Renal cortical epithelial cell (primary cell): Measurements from ENCODE around the gene SNX10. TPM values are rescaled to one million over a fixed set of nuclear protein-coding genes. Genes with fewer than 3 reads are reported as not detected.
A peak's percentile ranks its signal among the peaks of the same experiment; 100 is the strongest.

ENCODE experiments used
- DNase-seq: peaks from one replicate; pipeline ENCODE4 v3.0.0-alpha.2; 2011; ENCODE audit warnings: low read depth
- total RNA-seq: library from RNA; depleted of rRNA; stranded (reverse); fragments of >200 nt; gene quantifications from 2 replicates; pipeline ENCODE4 v1.2.3, GENCODE V29; 2014

SNX10 gene
- total RNA-seq, 1 donor from 2014 or later, result 88.0 TPM

DNA sequence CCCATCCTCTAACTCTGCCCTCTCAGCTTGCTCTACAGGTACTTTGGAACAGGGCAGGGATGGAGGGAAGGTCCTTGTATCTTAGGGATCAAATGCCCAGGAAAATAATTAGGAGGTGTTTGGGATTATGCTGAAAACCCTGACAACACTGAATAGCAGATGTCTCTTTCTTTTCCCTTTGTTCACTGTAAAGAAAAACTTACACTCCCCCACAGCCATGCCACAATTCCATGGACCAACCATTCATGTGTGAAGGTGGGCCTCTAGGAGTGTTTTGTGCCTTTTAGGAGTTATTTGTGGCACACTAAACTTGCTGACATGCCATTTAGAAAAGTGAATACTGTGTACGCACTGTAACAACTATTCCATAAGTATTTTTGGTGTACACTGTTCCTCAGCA lies 108.1 kb downstream of the SNX10 start:
- no peak for DNase-seq

DNA sequence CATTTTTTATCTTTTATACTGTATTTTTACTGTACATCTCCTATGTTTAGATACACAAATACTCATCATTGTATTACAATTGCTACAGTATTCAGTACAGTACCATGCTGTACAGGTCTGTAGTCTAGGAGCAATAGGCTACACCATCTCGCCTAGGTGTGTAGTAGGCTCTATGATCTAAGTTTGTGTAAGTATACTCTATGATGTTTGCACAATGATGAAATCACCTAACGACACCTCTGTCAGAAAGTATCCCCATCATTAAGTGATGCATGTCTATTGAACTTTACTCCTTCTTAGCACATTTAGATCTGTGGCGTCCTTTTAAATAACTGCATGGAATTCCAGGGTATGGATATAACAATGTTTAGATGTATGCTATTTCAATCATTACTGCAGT lies 112.0 kb downstream of the SNX10 start:
- DNase-seq, result no peak

DNA sequence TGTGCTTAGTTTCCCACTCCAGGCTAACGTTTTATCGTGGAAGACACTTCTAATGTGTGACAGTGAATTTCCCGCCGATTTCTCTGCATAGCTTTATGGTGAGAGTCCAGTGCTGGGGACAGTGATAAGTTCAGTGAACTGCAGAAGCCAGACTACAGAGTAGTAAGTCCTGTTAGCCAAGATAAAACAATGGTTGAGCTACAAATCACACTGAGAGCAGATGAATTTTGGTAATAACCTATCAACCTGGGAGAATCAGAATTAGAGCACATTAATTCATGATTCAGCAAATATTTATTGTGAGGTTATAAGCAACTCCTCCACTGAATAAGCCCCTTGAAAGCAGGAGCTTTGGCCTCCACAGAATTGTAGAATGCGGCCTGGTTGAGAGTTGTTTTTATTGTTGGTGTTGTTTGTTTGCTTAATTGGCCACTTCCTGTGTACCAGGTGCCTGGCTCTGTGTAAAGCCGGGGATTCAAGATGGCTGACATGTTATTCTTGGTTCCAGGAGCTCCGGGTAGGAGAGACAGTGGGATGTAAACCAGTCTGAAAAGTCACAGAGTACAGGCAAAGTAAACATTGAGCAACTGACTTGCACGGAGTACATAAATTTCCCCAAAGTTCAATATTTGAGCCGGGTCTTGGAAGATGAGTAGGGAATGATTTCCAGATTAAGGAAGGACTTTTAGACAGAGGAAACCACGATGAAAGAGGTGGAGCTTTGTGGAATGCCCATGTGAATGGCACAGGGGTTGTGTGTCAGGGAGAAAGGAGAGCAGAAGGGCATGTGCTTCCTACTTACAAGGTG lies 112.7 kb downstream of the SNX10 start:
- DNase-seq, result peak; percentile 53

DNA sequence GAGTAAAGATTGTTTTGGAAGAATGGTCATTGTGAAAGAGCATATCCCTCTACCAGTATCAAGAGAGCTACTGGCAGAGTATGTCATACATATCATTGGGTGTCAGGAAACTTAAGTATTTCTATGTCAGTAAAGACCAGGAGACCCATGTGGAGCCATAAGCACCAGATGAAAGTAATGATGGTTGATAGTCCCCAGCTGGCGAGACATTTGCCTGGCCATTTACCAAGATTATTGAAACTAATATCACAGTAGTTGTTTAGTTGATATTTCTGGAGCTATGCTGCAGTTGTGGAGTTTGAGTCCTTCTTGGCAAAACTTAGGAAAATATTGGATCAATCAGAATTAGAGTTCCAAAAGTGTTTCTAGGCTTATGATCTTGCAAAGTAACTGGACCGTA lies 114.8 kb downstream of the SNX10 start:
- no peak for DNase-seq

DNA sequence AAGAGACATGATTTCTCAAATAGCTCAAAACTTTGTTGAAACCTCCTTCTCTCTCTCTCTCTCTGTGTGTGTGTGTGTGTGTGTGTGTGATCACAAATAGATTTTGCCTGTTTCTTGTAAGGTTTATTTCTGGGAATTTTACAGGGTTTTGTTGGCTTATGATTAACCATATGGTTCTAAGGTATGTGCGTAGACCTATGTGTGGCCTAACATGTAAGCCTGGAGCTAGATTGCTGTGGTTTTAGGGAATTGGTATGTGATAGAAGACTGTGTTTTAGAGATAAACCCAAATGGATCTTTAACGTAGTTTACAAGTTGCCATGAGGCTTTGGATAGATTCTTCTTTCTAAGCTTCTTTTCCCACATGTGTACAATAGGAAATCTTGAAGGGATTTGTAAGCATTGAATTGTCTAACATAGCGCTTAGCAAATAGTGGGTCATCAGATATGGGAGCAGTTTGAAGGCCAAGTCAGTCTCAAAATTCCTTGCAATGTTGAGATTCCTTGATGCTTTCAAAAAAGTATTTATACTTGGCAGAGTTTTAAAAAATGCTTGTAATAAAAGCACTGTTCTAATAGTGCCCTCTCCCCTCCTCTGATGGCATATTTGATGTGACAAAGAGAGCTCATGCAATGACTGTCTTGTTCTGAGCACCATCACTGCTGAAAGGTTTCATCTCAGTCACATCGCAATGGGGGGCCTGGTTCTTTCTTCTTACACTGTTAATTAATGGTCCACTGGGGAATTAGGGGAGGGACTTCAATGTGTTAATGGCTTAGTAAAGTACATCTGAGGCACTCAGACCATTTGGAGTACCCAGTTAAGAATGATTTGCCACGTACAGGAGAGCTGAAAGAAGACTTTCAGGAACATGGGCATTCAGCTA lies 118.2 kb downstream of the SNX10 start:
- DNase-seq, result peak; percentile 66

DNA sequence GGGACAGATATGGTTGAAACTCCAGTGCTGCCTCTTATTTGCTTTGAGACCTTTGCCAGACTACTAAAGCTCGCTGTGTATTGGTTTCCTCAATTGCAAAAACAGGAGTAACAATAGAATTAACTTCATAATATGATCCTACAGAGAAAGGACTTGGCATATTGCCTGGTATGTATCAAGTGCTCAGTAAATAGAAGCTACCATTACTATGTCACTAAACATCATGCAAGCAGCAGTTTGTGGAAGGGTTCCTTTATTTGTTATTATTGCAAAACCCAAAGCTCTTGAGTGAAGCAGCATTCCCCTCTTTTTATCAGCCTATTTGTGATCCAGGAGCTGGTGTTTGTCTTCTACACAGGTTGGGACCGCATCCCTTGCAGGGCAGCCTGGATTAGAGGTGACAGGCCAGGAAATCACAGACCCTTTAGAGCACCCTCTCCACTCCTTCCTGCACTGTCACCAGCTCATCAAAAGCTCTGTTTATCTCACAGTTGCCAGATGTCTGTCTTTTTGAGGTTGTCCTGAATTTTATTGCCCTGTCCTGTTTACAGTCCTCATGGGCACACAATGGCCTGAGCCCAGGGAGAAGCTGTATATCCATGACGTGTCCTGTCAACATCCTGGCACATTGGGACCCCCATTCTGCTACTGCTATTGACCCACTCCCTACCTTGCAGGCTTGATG lies 121.5 kb downstream of the SNX10 start:
- no peak for DNase-seq

DNA sequence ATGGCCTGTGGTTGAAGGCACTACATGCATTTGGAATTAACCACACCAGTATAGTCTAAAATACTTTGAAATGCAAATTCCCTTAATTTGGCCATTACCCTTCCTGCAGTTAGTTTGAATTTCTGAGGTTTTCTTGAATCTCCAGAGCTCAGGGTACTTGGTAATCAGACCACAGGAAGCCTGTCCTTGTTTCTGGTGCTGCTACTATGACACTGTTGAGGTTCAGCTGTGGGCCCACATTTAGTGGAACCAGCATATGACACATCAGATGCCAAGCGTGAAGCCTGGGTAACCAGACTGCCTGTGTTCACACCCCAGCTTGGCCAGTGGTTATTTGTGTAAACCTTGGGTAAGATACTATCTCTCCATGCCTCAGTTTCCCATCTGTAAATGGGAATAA lies 124.3 kb downstream of the SNX10 start:
- no peak for DNase-seq

DNA sequence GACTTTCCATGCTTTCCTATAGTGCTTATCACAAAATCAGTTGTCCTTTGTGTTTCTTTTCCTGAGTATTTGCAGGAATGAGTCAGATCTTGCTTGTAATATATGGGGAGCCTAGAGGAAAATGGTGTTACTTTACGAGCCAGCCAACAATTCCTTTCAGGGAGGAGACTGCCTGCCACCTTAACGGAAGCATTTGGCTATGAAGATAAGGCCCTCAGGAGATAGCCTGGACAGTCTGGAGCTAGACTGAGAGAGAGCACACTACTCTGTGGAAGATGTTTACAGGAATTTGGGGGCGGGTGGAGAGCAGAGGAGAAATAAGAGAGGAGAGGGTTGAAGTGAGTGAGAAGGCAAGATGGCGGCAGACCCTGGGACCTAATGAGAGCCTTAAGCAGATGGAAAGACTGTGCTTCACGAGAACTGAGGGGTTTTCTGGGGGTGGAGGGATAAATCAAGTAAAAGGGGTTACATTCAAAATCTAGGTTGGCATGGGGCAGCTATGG lies 126.3 kb downstream of the SNX10 start:
- no peak for DNase-seq

DNA sequence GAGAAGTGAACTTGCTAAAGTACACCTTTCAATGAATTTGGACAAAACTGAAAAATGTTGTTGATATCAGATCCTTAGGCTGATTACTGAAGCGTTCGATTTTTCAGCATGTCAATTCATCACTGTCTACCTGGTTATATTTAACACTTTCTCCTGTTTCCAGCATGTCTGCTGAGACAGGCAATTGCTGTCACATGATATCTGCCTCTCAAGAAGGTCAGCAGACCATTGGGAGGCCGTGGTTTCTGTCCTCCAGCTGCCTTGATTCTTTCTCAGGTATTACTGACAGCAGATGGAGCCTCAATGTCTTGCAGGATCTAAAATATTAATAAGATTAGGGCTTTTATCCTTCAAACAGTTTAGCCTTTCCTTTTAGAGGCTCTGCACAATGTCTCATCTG lies 127.5 kb downstream of the SNX10 start:
- DNase-seq, result no peak

DNA sequence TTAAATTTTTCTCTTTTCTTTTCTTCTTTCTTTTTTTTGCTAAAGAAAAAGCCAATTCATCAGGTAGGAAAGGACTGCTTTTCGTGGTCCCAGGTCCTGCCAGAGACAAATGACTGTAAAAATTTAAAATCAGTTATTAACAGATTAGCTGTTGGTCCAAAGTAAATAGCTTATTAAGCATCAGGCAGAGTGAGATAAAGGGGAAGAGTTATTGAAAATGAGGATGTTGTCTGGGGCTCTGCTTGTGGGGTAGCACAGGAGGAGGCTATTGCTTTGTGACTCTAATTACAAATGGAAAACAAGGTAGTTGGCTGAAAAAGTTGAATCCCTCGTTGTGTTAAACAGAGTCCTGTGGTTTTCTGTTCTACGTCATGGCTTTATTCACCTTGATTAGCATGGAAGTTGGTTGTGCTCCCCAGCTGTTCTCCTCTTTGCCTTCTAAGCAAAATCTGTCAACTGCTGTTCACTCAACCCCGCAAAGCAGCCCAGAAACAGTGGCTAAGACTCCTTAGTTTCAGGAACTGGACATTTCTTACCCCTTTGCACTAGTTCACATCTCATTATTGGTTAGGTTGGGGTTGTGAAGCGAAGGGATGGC lies 128.9 kb downstream of the SNX10 start:
- DNase-seq, result peak; percentile 30

DNA sequence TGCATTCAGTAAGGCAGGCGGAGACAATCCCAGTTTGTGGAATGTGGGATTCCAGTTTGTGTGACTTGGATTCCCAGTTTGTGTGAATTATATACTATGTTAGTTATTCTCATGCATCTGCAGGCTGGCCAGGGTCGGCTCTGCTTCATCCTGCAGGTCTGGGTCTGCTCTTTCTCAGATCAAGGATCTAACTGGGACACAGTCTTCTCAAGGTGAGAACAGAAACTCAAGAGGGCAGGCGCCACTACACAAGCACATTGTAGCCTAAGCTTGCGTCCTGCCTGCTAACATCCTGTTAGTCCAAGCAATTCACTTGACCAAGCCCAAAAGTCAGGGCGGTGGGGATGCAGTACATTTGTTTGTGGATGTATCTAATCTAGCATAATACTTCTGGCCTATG lies 131.1 kb downstream of the SNX10 start:
- no peak for DNase-seq

DNA sequence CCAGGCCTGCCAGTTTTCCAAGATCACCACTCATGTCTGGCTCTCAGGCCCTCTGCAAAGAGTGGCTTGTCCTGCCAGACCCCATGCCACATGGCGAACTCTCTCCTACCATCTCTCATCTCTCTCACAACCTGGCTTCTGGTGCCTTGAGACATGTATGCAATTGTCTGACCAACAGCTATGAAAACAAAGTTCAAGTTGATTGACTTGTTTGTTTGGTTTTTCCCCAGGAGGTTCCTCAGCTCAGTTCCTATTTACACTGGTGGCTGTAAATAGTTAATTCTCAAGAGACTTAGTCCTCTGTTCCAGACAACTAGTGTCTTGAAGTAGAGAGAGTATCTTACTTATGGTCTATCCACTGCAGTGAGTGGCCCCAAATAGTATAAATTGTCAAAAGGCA lies 131.8 kb downstream of the SNX10 start:
- no peak for DNase-seq

Other genes with a start within 250 kb of the SNX10 start
- 49.2 and 94.1 TPM in 2 replicates for gene NFE2L3, start 139.7 kb upstream of the SNX10 start, total RNA-seq
- 72.9 and 220 TPM in 2 replicates for gene HNRNPA2B1, start 91.1 kb upstream of the SNX10 start, total RNA-seq
- 124 and 212 TPM in 2 replicates for gene CBX3, start 90.1 kb upstream of the SNX10 start, total RNA-seq